COLO668 (cell line): ENCODE data around the gene FKBP5.
"Not testable (repeated sequence)": the region's sequence is repeated elsewhere in the genome, so short reads cannot be mapped to it uniquely, and the experiment has no call there.

Experiments used
- DNase-seq: peaks from one replicate; lab custom pipeline; 2025; ENCODE audit not compliant: unreplicated experiment; lab: John Stamatoyannopoulos, UW

FKBP5 gene

GRCh38 chr6:35691027-35691824 lies 2.5 kb upstream of the FKBP5 start:
- no peak for DNase-seq

- no peak for DNase-seq
Observed at GRCh38 chr6:35690484-35690883, 1.8 kb upstream of the FKBP5 start.

GRCh38 chr6:35690006-35690405 lies 1.3 kb upstream of the FKBP5 start:
- not testable (repeated sequence) for DNase-seq

GRCh38 chr6:35687658-35688604 lies 784 bp downstream of the FKBP5 start:
- peak; percentile 67 for DNase-seq

GRCh38 chr6:35686873-35687555 lies 1.7 kb downstream of the FKBP5 start:
- no peak for DNase-seq

GRCh38 chr6:35686436-35686835 lies 2.3 kb downstream of the FKBP5 start:
- DNase-seq = no peak

DNA sequence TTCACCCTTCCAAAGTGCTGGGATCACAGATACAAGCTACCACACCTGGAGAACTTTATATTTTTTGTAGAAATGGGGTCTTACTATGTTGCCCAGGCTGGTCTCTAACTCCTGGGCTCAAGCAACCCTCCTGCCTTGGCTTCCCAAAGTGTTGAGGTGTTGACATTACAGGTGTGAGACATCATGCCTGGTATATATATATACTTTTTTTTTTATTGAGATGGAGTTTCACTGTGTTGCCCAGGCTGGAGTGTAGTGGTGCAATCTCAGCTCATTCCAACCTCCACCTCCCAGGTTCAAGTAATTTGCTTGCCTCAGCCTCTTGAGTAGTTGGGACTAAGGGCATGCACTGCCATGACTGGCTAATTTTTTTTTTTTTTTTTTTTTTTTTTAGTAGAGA lies 5.4 kb downstream of the FKBP5 start:
- DNase-seq = no peak

DNA sequence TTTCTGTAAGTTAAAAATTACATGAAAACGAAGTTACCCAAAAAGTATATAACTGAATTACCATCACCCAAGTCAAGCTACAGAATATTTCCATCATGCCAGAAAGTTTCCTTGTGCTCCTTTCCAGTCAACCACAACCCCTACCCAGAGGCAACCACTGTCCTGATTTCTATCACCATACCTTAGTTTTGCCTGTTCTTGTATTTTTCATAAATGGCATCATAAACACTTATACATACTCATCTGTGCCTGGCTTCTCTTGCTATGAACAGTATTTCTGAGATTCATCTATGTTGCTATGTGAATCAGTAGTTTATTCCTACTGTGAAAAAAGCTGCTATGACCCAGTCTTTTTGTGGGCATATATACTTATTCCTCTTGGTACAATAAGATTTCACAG lies 7.4 kb downstream of the FKBP5 start:
- DNase-seq = no peak

GRCh38 chr6:35679399-35679798 lies 9.3 kb downstream of the FKBP5 start:
- no peak for DNase-seq

GRCh38 chr6:35678814-35679213 lies 9.9 kb downstream of the FKBP5 start:
- DNase-seq = no peak

GRCh38 chr6:35678021-35678654 lies 10.6 kb downstream of the FKBP5 start:
- DNase-seq = no peak

DNA sequence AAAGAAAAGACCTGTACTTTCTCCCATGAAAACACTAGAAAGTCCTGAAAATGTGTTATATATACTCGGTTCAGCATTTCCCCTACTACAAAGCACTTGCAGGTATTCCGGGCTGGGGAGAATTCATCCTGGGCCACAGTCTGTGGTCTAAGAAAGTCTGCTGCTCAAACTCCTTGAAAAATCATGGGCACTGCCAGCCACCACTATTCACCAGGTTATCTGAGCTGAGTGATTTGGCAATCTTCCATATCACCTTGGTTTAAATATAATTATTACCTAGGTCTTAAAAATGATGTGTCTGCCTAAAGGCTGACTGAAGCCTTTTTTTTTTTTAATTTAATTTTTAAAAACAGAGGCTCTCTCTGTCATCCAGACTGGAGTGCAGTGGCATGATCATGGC lies 11.3 kb downstream of the FKBP5 start:
- no peak for DNase-seq

GRCh38 chr6:35675871-35676459 lies 12.8 kb downstream of the FKBP5 start:
- no peak for DNase-seq

GRCh38 chr6:35674594-35674993 lies 14.1 kb downstream of the FKBP5 start:
- DNase-seq = no peak

GRCh38 chr6:35673755-35674154 lies 15.0 kb downstream of the FKBP5 start:
- DNase-seq = no peak

DNA sequence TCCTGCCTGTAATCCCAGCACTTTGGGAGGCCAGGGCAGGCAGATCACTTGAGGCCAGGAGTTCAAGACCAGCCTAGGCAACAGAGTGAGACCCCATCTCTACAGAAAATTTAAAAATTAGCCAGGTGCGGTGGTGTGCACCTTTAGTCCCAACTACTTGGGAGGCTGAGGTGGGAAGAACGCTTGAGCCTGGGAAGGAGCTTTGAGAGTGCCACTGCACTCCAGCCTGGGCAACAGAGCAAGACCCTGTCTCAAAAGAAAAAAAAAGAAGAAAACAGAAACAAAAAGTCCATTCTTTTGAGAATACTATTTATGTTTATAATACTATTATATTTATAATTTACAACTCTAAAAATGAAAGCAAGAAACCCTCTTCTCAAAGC lies 15.4 kb downstream of the FKBP5 start:
- not testable (repeated sequence) for DNase-seq

- DNase-seq = not testable (repeated sequence)
Observed at GRCh38 chr6:35670453-35670852, 18.3 kb downstream of the FKBP5 start.

DNA sequence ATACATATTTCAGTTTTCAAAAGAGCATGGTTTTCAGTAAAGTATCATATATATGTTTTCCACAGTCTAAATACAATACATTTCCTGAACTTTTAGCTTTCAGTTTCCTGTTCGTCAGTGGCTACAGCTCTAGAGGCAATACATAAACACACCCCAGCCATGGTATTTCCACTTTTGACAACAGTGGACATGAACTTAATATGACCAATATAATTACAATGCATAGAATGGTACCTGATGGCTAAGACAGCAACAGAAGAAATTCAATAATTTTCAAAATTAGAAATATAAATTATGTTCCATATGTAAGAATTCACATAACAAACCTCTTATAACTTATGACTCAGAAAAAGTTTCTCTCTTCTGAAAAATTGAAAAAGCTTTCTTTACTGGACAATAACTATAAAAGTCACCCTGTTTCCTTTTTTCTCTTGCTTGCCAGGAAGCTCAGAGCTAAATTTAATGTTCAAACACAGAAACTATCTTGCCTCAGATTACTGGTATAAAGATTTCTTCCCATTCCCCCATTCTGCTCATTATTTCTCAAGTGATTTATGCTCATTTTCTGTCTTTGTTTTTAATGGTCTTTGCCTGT lies 19.2 kb downstream of the FKBP5 start:
- no peak for DNase-seq

DNA sequence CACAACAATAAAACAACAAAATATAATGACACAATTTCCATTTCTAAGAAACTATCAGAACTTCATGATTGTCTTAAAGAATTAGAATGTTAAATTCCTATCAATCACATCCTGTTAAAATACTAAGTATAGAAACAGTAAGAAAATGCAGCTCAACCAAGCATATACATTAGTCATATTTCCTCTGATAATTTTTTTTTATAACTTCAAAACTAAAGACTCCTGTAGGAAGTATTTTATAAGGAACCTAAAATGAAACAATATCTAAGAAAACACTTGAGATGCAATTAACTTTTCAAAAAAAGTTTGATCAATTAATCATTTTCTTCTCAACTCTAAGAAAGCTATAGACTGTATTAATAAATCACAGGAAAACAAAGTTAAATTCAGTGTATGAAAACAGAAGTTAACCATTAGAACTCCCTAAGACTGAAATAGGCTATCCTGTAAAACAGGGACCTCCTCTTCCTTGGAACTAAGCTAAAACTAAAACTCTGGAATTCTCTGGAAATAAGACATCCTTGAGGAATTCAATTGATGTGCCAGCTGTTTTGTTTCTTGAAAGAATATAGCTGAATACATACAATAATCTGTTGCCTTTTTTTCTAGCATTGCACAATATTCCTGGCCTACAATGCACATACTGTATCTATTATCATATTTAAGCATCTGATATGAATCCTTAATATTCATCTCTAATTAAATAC lies 19.8 kb downstream of the FKBP5 start:
- DNase-seq = no peak

DNA sequence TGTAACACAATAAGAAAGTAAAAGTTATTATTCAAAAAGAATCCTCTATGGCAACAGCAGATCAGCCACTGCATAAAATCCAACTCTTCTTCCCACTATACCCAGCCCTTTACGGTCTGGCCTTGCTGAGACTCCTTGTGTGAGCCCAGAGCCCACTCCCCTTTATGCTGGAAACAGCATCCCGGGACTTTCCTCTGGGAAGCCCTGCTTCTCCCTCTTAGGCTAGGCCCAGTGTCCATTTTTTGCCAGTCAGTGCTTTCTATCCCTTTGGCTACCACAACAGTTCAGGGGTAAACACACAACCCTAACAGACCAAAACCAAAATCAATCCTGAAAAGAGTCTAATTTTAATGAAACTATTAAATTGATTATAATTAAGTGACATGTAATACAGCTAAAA lies 20.6 kb downstream of the FKBP5 start:
- no peak for DNase-seq
